SU-DHL-6 (cell line): Measurements from ENCODE around the gene CORO2A.

ENCODE experiments used
- H2AFZ ChIP-seq: fragments of 200-600 bp; sonication (generic); 2 replicates; pipeline ENCODE4 v1.6.1; 2014; ENCODE audit warnings: low read depth, mild to moderate bottlenecking, moderate library complexity, mixed read lengths, antibody characterized with exemption, low read length; ENCODE audit not compliant: severe bottlenecking
- H3F3A ChIP-seq: fragments of 200-600 bp; shearing (Covaris generic); 2 replicates; pipeline ENCODE4 v1.6.0; 2016; ENCODE audit warnings: antibody characterized with exemption, mild to moderate bottlenecking; ENCODE audit not compliant: insufficient read depth
- H3K27ac ChIP-seq: fragments of 200-600 bp; sonication (generic); 2 replicates; pipeline ENCODE4 v1.5.1; 2016; ENCODE audit warnings: low read depth, mild to moderate bottlenecking, low read length, moderate library complexity, mixed read lengths
- H3K27me3 ChIP-seq: fragments of 200-600 bp; sonication (generic), shearing (Covaris generic); 2 replicates; pipeline ENCODE4 v1.6.0; 2014; ENCODE audit warnings: mild to moderate bottlenecking, low read length
- H3K36me3 ChIP-seq: fragments of 200-600 bp; sonication (generic); 2 replicates; pipeline ENCODE4 v1.6.1; 2014; ENCODE audit warnings: mild to moderate bottlenecking, low read length, mixed read lengths
- H3K4me2 ChIP-seq: fragments of 300-600, 200-600 bp; shearing (Covaris generic), sonication (generic); 2 replicates; pipeline ENCODE4 v1.6.0; 2014; ENCODE audit warnings: low read length, low read depth, mild to moderate bottlenecking; ENCODE audit not compliant: poor library complexity, severe bottlenecking
- H3K4me3 ChIP-seq: fragments of 200-600 bp; sonication (generic); 2 replicates; pipeline ENCODE4 v1.5.1; 2014; ENCODE audit warnings: antibody characterized with exemption, low read length, mild to moderate bottlenecking, mixed read lengths; ENCODE audit not compliant: insufficient read depth, poor library complexity, severe bottlenecking
- H3K79me2 ChIP-seq: fragments of 200-600 bp; sonication (generic); 2 replicates; pipeline ENCODE4 v1.6.1; 2014; ENCODE audit warnings: mild to moderate bottlenecking, low read length, moderate library complexity; ENCODE audit not compliant: insufficient read depth
- H3K9ac ChIP-seq: fragments of 200-600 bp; sonication (generic); 2 replicates; pipeline ENCODE4 v1.7.0; 2014; ENCODE audit warnings: mild to moderate bottlenecking, low read length
- H3K9me2 ChIP-seq: fragments of 200-600 bp; sonication (generic); replicated peaks from 2 replicates; pipeline ENCODE4 v1.6.1; 2014; ENCODE audit warnings: low read length; ENCODE audit not compliant: insufficient read depth
- H3K9me3 ChIP-seq: fragments of 200-600 bp; sonication (generic); 2 replicates; pipeline ENCODE4 v1.6.1; 2014; ENCODE audit warnings: low read length, mixed read lengths; ENCODE audit not compliant: insufficient read depth
- H4K20me1 ChIP-seq: fragments of 200-600 bp; sonication (generic); 2 replicates; pipeline ENCODE4 v1.6.1; 2014; ENCODE audit warnings: low read depth, mild to moderate bottlenecking, antibody characterized with exemption, low read length, moderate library complexity, mixed read lengths
- CTCF ChIP-seq: fragments of 200-600 bp; sonication (generic); IDR thresholded peaks from one replicate; pipeline ENCODE4 v1.5.1; 2017; ENCODE audit warnings: antibody characterized with exemption, mild to moderate bottlenecking, low read length, moderate library complexity; ENCODE audit not compliant: insufficient read depth, poor library complexity, severe bottlenecking
- EZH2phosphoT487 ChIP-seq: fragments of 200-600 bp; sonication (generic), shearing (Covaris generic); conservative IDR thresholded peaks from 2 replicates; pipeline ENCODE4 v1.6.1; 2018; ENCODE audit warnings: mild to moderate bottlenecking, antibody characterized with exemption, low read length, moderate library complexity, mixed read lengths

The CORO2A gene

GRCh38 chr9:98192503-98193335 is at the start of gene CORO2A:
Gene CORO2A, minus strand, starts transcription at chr9:98192637. Its CDS starts 34,977 bp downstream, at chr9:98157660.
- no peaks in the 10 kb centered on the region for H3F3A ChIP-seq
- H4K20me1 ChIP-seq, result no peaks in the 10 kb centered on the region
- H3K9me3 ChIP-seq, result no peaks in the 10 kb centered on the region
- TF ChIP-seq CTCF, result no peak
- H3K27me3 ChIP-seq, result 0 out of 2 replicates have a peak, but pooled peaks cover 3% of the 10 kb centered on the region
- peak within 1 kb of the TSS; percentile 91 for H2AFZ ChIP-seq
- H3K36me3 ChIP-seq, result no peaks in the 10 kb centered on the region
- H3K9ac ChIP-seq, result peak within 1 kb of the TSS; percentile 59
- H3K27ac ChIP-seq, result no peak within 1 kb of the TSS
- H3K4me3 ChIP-seq, result peak within 1 kb of the TSS; percentile 55
- H3K9me2 ChIP-seq, result no peaks in the 10 kb centered on the region
- peak within 1 kb of the TSS; percentile 60 for H3K4me2 ChIP-seq
- no peaks in the 10 kb centered on the region for H3K79me2 ChIP-seq

DNA sequence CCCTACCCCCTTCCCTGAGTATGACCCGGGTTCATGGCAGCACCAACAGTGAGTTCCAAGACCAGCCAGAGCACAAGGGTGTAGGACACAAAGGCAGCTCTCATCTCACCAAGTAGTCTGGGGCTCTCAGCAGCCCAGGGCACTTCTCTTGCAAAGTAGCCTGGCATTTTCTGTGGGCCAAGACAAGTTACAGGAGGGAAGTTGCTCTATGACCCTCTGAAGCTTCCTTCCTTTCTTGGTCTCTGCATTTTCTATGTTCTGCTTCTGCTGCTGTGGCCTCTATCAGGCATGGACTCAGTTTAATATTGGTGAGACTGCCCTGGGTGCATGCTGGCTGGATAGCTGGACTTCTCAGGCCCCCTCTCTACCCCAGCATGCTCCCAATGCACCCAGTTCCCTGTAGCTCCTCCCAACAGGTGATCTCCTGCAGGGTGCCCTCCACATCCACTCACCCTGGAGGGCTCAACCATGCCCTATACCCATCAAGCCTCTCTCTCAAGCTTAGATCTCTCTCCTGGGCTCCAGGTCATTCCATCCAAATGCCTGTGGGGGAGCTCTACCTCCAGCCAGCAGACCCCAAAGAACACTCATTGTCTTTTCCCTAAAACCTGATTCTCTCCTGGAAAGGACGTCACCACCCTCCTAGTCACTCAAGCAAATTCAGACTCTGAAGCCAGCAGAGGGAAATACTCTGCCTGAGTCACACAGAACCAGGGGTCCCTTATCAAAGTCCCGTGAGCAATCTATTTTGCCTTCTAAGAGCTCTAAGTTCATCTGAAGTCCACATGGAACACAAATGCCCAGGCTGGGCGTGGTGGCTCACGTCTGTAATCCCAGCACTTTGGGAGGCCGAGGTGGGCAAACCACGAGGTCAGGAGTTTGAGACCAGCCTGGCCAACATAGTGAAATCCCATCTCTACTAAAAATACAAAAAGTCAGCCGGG is 49.2 kb upstream of the CORO2A start:
- Histone ChIP-seq H3K27ac (no peak overlapping the region), H3K9ac (no peak overlapping the region), H4K20me1 (no peaks in the 10 kb centered on the region), H2AFZ (no peak overlapping the region), H3K9me3 (no peaks in the 10 kb centered on the region), H3K9me2 (no peaks in the 10 kb centered on the region), H3K36me3 (no peaks in the 10 kb centered on the region), H3K4me2 (no peak overlapping the region), H3K79me2 (no peaks in the 10 kb centered on the region), H3K4me3 (no peak overlapping the region), H3K27me3 (no peaks in the 10 kb centered on the region), H3F3A (no peaks in the 10 kb centered on the region)
- TF ChIP-seq CTCF (no peak), EZH2phosphoT487 (no peak)

DNA sequence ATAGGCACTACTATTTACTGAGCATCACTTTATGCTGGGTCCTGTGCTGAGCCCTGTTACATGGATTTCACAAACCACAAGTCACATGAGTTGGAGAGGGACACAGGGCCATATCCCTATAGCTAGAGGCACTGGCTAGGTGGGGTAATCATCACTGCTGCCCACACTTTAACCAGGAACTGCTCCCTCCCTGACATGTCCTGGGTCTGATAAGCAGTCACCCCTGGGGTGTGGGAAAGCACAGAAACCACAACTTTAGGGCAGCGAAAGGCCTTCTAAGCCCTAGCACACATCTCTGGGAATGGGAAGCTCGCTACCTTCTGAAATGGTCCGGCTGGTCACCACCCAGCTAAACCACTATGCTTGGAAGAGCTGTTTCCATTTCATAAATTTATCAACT is 48.0 kb upstream of the CORO2A start:
- no peaks in the 10 kb centered on the region for H3K27me3 ChIP-seq
- H3K79me2 ChIP-seq, result no peaks in the 10 kb centered on the region
- no peak overlapping the region for H2AFZ ChIP-seq
- no peak overlapping the region for H3K4me3 ChIP-seq
- no peaks in the 10 kb centered on the region for H3K9me3 ChIP-seq
- H3K9me2 ChIP-seq, result no peaks in the 10 kb centered on the region
- H3F3A ChIP-seq, result no peaks in the 10 kb centered on the region
- TF ChIP-seq EZH2phosphoT487 (no peak), CTCF (no peak)
- H3K36me3 ChIP-seq, result no peaks in the 10 kb centered on the region
- no peak overlapping the region for H3K9ac ChIP-seq
- no peaks in the 10 kb centered on the region for H4K20me1 ChIP-seq
- H3K4me2 ChIP-seq, result no peak overlapping the region
- H3K27ac ChIP-seq, result no peak overlapping the region
